Left ventricle myocardium inferior (tissue), 1 donor: ENCODE results near the gene GNAT1. TPM values are rescaled to one million over a fixed set of nuclear protein-coding genes. Genes with fewer than 3 reads are reported as not detected.

Experiments
- DNase-seq: peaks from one replicate; pipeline ENCODE4 v3.0.0-alpha.2; 2020
- H3K27ac ChIP-seq: fragments of 200-600 bp; replicated peaks from 2 replicates; pipeline ENCODE4 v1.8.0; 2021
- H3K27me3 ChIP-seq: fragments of 200-600 bp; 2 replicates; pipeline ENCODE4 v1.8.0; 2021; ENCODE audit warnings: low read depth
- H3K36me3 ChIP-seq: fragments of 200-600 bp; 2 replicates; pipeline ENCODE4 v1.8.0; 2021
- H3K4me1 ChIP-seq: fragments of 200-600 bp; 2 replicates; pipeline ENCODE4 v1.8.0; 2021
- H3K4me3 ChIP-seq: fragments of 200-600 bp; 2 replicates; pipeline ENCODE4 v1.8.0; 2021; ENCODE audit warnings: mild to moderate bottlenecking, moderate library complexity
- H3K9me3 ChIP-seq: fragments of 200-600 bp; replicated peaks from 2 replicates; pipeline ENCODE4 v1.8.0; 2021
- intact Hi-C: fragments of 100-400 bp; cut with micrococcal nuclease; formaldehyde crosslinking; loops from one replicate; pipeline ENCODE4 v1.11.0; 2022
- total RNA-seq: library from RNA; stranded (reverse); fragmentation: NEBNext Ultra II Directional; extraction: Animal tissue kit (Norgen Biotek cat#: 25700); gene quantifications from one replicate; pipeline ENCODE4 v1.2.1, GENCODE V29; 2021
- TF ChIP-seq, protein P1 (sequence below): fragments of 200-600 bp; IDR thresholded peaks from 2 replicates; pipeline ENCODE4 v1.8.0; 2021; ENCODE audit warnings: antibody characterized with exemption, mild to moderate bottlenecking, borderline replicate concordance
- donor health status: DM: no; HTN: yes; CAD: no; lungs with severe emphysema.

Gene GNAT1
- total RNA-seq, 1 donor from 2014 or later: not detected

DNA sequence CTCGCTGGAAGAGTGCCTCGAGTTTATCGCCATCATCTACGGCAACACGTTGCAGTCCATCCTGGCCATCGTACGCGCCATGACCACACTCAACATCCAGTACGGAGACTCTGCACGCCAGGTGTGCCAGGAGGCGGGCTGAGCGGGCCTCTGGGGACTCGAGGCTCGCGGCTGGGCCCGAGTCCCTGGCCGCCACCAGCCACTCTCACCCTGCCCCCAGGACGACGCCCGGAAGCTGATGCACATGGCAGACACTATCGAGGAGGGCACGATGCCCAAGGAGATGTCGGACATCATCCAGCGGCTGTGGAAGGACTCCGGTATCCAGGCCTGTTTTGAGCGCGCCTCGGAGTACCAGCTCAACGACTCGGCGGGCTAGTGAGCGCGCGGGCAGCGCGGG, 1.9 kb downstream of the GNAT1 start:
- no peak for DNase-seq
- no peak overlapping the region for H3K4me3 ChIP-seq
- no peaks in the 10 kb centered on the region for H3K9me3 ChIP-seq
- peaks cover 27% of the 10 kb centered on the region for H3K4me1 ChIP-seq
- TF ChIP-seq, protein P1, sequence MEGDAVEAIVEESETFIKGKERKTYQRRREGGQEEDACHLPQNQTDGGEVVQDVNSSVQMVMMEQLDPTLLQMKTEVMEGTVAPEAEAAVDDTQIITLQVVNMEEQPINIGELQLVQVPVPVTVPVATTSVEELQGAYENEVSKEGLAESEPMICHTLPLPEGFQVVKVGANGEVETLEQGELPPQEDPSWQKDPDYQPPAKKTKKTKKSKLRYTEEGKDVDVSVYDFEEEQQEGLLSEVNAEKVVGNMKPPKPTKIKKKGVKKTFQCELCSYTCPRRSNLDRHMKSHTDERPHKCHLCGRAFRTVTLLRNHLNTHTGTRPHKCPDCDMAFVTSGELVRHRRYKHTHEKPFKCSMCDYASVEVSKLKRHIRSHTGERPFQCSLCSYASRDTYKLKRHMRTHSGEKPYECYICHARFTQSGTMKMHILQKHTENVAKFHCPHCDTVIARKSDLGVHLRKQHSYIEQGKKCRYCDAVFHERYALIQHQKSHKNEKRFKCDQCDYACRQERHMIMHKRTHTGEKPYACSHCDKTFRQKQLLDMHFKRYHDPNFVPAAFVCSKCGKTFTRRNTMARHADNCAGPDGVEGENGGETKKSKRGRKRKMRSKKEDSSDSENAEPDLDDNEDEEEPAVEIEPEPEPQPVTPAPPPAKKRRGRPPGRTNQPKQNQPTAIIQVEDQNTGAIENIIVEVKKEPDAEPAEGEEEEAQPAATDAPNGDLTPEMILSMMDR: no peak
- intact Hi-C loops: loop anchor here (10.0 kb wide), 1 partner anchor 82 kb away; the partner anchor contains the start of gene LSMEM2
- no peak overlapping the region for H3K27ac ChIP-seq
- H3K36me3 ChIP-seq: no peaks in the 10 kb centered on the region
- peaks cover 57% of the 10 kb centered on the region for H3K27me3 ChIP-seq

DNA sequence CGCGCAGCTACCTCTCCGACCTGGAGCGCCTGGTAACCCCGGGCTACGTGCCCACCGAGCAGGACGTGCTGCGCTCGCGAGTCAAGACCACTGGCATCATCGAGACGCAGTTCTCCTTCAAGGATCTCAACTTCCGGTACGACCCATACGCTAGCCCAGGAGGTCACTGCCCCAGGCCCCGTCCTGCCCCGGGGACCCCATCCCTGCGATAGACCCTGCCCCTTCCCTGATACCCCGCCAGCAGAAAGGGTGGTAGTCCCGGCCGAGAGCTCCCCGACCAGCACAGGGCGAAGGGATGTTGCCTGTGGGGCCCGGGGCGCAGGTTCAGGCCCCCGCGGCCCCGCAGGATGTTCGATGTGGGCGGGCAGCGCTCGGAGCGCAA, 2.3 kb downstream of the GNAT1 start:
- H3K27me3 ChIP-seq: peaks cover 61% of the 10 kb centered on the region
- intact Hi-C loops: loop anchor here (10.0 kb wide), 1 partner anchor 81 kb away; the partner anchor contains the start of gene LSMEM2
- DNase-seq: no peak
- peak overlapping the region; percentile 35 for H3K4me3 ChIP-seq
- no peak overlapping the region for H3K27ac ChIP-seq
- no peaks in the 10 kb centered on the region for H3K36me3 ChIP-seq
- H3K9me3 ChIP-seq: no peaks in the 10 kb centered on the region
- TF ChIP-seq, protein P1: no peak
- H3K4me1 ChIP-seq: peaks cover 27% of the 10 kb centered on the region

DNA sequence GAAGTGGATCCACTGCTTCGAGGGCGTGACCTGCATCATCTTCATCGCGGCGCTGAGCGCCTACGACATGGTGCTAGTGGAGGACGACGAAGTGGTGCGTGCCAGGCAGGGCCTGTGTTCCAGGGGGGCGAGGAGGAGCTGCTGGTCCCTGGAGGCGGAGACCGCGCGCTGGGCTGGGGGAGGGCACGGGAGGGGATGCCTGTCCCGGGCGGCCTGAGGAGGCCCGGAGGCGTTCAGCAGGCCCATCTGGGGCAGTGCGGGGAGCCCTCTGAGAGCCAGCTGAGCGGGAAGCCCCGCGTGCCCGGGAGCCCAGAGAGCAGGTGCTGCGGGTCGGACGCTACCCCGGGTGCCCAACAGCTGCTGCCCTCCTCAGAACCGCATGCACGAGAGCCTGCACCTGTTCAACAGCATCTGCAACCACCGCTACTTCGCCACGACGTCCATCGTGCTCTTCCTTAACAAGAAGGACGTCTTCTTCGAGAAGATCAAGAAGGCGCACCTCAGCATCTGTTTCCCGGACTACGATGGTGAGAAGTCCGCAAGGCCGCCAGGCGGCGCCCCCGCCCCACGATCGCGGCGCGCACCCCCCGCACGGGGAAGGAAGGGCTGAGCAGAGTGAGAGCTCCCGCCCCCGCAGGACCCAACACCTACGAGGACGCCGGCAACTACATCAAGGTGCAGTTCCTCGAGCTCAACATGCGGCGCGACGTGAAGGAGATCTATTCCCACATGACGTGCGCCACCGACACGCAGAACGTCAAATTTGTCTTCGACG, 2.9 kb downstream of the GNAT1 start:
- no peaks in the 10 kb centered on the region for H3K9me3 ChIP-seq
- no peak overlapping the region for H3K27ac ChIP-seq
- TF ChIP-seq, protein P1: peak; percentile 83
- intact Hi-C loops: loop anchor here (10.0 kb wide), 1 partner anchor 80 kb away; the partner anchor contains the start of gene LSMEM2
- peaks cover 67% of the 10 kb centered on the region for H3K27me3 ChIP-seq
- no peaks in the 10 kb centered on the region for H3K36me3 ChIP-seq
- peak; percentile 65 for DNase-seq
- peaks cover 23% of the 10 kb centered on the region for H3K4me1 ChIP-seq
- peak overlapping the region; percentile 35 for H3K4me3 ChIP-seq

DNA sequence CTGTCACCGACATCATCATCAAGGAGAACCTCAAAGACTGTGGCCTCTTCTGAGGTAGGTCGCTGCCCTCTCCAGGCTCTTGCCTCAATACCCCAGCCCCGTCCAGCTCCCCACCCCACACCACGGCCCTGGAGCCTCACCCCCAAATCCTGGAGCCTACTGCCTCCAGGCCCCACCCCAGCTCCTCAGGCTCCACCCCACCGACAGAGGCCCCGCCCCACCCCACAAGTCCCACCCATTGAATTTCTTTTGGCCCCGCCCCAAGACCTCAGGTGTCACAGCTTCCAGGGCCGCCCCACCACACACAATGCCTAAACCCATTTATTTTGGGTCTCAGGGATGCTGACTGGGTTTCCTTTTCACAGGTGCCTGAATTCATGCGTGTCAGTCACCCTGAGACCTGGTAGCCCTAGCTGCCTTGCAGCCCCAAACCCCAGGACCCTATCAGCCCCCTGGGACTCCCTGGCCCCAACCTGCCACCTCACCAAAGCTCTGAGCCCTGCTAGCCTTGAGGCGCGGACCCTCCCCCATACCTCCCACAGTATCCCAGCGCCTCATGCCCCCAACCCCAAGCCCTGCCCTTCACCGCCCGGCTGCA, 3.6 kb downstream of the GNAT1 start:
- no peak for DNase-seq
- H3K9me3 ChIP-seq: no peaks in the 10 kb centered on the region
- H3K4me1 ChIP-seq: peaks cover 23% of the 10 kb centered on the region
- TF ChIP-seq, protein P1: no peak
- H3K27ac ChIP-seq: no peak overlapping the region
- H3K36me3 ChIP-seq: no peaks in the 10 kb centered on the region
- H3K4me3 ChIP-seq: peak overlapping the region; percentile 35
- intact Hi-C loops: loop anchor here (10.0 kb wide), 1 partner anchor 80 kb away; the partner anchor contains the start of gene LSMEM2
- peaks cover 74% of the 10 kb centered on the region for H3K27me3 ChIP-seq

DNA sequence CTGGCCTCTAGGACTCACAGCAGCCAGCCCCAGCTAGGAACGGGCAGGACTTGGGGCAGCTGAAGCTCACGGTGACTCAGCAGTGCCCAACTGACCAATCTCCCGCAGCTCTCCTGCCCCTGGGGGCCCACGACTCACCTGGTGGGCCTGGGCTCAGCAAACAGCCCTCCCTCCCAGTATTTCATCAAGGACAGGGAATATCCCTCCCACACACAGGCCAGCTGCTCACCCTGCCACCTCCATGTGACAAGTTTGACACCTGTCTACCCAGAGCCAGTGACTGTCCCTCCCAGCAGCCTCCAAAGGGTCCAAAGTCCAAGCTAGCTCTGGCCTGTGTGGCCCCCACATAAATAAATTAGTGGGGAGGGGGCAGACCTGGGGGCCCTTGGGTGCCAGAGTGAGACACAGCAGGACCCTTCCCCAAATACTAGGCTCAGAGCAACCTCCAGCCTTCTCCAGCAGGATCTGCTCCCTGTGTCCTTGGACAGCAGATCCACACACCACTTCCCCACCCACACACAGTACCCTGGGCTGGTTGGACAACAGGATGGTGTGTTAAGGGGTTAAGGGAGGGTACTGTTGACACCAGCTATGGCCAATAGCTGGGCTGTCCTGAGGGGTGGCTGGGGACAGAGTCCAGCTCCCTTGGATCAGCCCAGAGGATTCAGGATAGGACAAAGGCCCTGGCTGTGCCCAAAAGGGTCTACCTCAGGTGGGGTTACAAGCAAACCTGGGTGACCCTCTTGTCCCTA, 4.3 kb downstream of the GNAT1 start:
- H3K27me3 ChIP-seq: peaks cover 76% of the 10 kb centered on the region
- intact Hi-C loops: loop anchor here (10.0 kb wide), 1 partner anchor 79 kb away; the partner anchor contains the start of gene LSMEM2
- no peak for DNase-seq

More for the DNA sequence above, 4.3 kb downstream of the GNAT1 start:
- Histone ChIP-seq H3K27ac (no peak overlapping the region), H3K9me3 (no peaks in the 10 kb centered on the region), H3K4me3 (no peak overlapping the region), H3K36me3 (no peaks in the 10 kb centered on the region), H3K4me1 (peaks cover 23% of the 10 kb centered on the region)
- TF ChIP-seq, protein P1: no peak
